HK-2 (cell line): Measurements from ENCODE around the gene TSPAN32.

Experiments
- DNase-seq: peaks from one replicate; pipeline ENCODE4 v3.0.0-alpha.2; 2018; ENCODE audit not compliant: unreplicated experiment

Gene TSPAN32

GRCh38 chr11:2266586-2267305 is 35.1 kb upstream of the TSPAN32 start:
- DNase-seq, result no peak

GRCh38 chr11:2267306-2267850 is 34.4 kb upstream of the TSPAN32 start:
- DNase-seq, result no peak

- DNase-seq, result no peak
Measured at GRCh38 chr11:2267851-2268728, 33.7 kb upstream of the TSPAN32 start.

GRCh38 chr11:2268729-2269600 is 32.8 kb upstream of the TSPAN32 start:
- DNase-seq, result no peak

GRCh38 chr11:2269601-2270321 is 32.1 kb upstream of the TSPAN32 start:
- no peak for DNase-seq

- DNase-seq, result no peak
Measured at GRCh38 chr11:2270322-2271076, 31.3 kb upstream of the TSPAN32 start, which contains the start of gene ASCL2. Gene ASCL2, minus strand, starts transcription at chr11:2270588. Its CDS starts 256 bp downstream, at chr11:2270332.

GRCh38 chr11:2271077-2271326 is 30.8 kb upstream of the TSPAN32 start:
- DNase-seq, result no peak

- no peak for DNase-seq
Measured at GRCh38 chr11:2271327-2272227, 30.2 kb upstream of the TSPAN32 start.

GRCh38 chr11:2272228-2272945 is 29.4 kb upstream of the TSPAN32 start:
- no peak for DNase-seq

- no peak for DNase-seq
Measured at GRCh38 chr11:2272946-2273280, 28.9 kb upstream of the TSPAN32 start.

GRCh38 chr11:2273311-2273710 is 28.5 kb upstream of the TSPAN32 start:
- DNase-seq, result no peak

GRCh38 chr11:2273771-2274170 is 28.0 kb upstream of the TSPAN32 start:
- no peak for DNase-seq

- DNase-seq, result no peak
Measured at GRCh38 chr11:2275334-2276279, 26.2 kb upstream of the TSPAN32 start.

GRCh38 chr11:2276280-2277007 is 25.4 kb upstream of the TSPAN32 start:
- DNase-seq, result no peak

GRCh38 chr11:2277008-2277346 is 24.8 kb upstream of the TSPAN32 start:
- DNase-seq, result no peak

- DNase-seq, result no peak
Measured at GRCh38 chr11:2277933-2278523, 23.8 kb upstream of the TSPAN32 start.

GRCh38 chr11:2280208-2280607 is 21.6 kb upstream of the TSPAN32 start:
- no peak for DNase-seq
